WTC11 (cell line): ENCODE results near the gene CPT1A. TPM values are rescaled to one million over a fixed set of nuclear protein-coding genes. Genes with fewer than 3 reads are reported as not detected.

Source experiments
- ATAC-seq: fragments of 200-7000 bp; cut with Tn5 transposase; 2 replicates; pipeline ENCODE4 v1.10.0; 2021; ENCODE audit warnings: mild to moderate bottlenecking, moderate library complexity
- CTCF ChIA-PET: fragments of 300-600 bp; sonication (Branson Sonifier 250); formaldehyde crosslinking; loops from one replicate; lab custom pipeline; 2021; ENCODE audit warnings: antibody characterized with exemption; lab: Charles Lee
- POLR2A ChIA-PET: fragments of 350-600 bp; sonication (Branson Sonifier 250); formaldehyde crosslinking; loops from one replicate; lab custom pipeline; 2021; ENCODE audit warnings: antibody characterized with exemption; lab: Charles Lee
- DNase-seq: peaks from one replicate; pipeline ENCODE4 v3.0.0; 2021; ENCODE audit warnings: low spot score
- H3K27ac Mint-ChIP-seq: 2 replicates; pipeline ENCODE4 v1.8.0; 2021; ENCODE audit warnings: mixed read lengths
- H3K27me3 Mint-ChIP-seq: 2 replicates; pipeline ENCODE4 v1.8.0; 2021; ENCODE audit warnings: low read depth, mild to moderate bottlenecking, moderate library complexity, mixed read lengths
- H3K36me3 Mint-ChIP-seq: 2 replicates; pipeline ENCODE4 v1.8.0; 2021; ENCODE audit warnings: mixed read lengths
- H3K4me1 Mint-ChIP-seq: 2 replicates; pipeline ENCODE4 v1.8.0; 2022; ENCODE audit warnings: mixed read lengths
- H3K4me3 Mint-ChIP-seq: 2 replicates; pipeline ENCODE4 v1.8.0; 2021; ENCODE audit warnings: mild to moderate bottlenecking, moderate library complexity, mixed read lengths
- H3K9me3 Mint-ChIP-seq: 2 replicates; pipeline ENCODE4 v1.8.0; 2021; ENCODE audit warnings: mixed read lengths
- CREM ChIP-seq: sonication (generic); formaldehyde crosslinking; IDR thresholded peaks from 2 replicates; pipeline ENCODE4 v1.8.1; 2022; ENCODE audit warnings: mild to moderate bottlenecking, missing genetic modification reagents, moderate library complexity
- NFYB ChIP-seq: sonication (generic); formaldehyde crosslinking; conservative IDR thresholded peaks from 2 replicates; pipeline ENCODE4 v1.8.0; 2022; ENCODE audit warnings: low read depth, missing genetic modification reagents
- NR1H2 ChIP-seq: sonication (generic); formaldehyde crosslinking; IDR thresholded peaks from 2 replicates; pipeline ENCODE4 v1.9.0; 2021; ENCODE audit warnings: mild to moderate bottlenecking, moderate library complexity, missing genetic modification reagents
- OVOL2 ChIP-seq: fragments of 250-450 bp; sonication (Bioruptor Pico); IDR thresholded peaks from 2 replicates; pipeline ENCODE4 v1.9.0; 2021; ENCODE audit warnings: mild to moderate bottlenecking, borderline replicate concordance
- SOX15 ChIP-seq: fragments of 250-450 bp; sonication (Bioruptor Pico); IDR thresholded peaks from 2 replicates; pipeline ENCODE4 v1.9.0; 2021; ENCODE audit warnings: mild to moderate bottlenecking
- TCF7 ChIP-seq: sonication (generic); formaldehyde crosslinking; IDR thresholded peaks from 2 replicates; pipeline ENCODE4 v1.8.0; 2022; ENCODE audit warnings: mild to moderate bottlenecking, low read depth, missing genetic modification reagents, moderate library complexity
- TEAD4 ChIP-seq: sonication (generic); formaldehyde crosslinking; IDR thresholded peaks from 2 replicates; pipeline ENCODE4 v1.8.0; 2022; ENCODE audit warnings: mild to moderate bottlenecking, missing genetic modification reagents
- ZBTB21 ChIP-seq: sonication (generic); formaldehyde crosslinking; IDR thresholded peaks from 2 replicates; pipeline ENCODE4 v1.8.1; 2023; ENCODE audit warnings: mild to moderate bottlenecking, missing genetic modification reagents, borderline replicate concordance
- ZNF263 ChIP-seq: sonication (generic); formaldehyde crosslinking; IDR thresholded peaks from 2 replicates; pipeline ENCODE4 v1.8.1; 2022; ENCODE audit warnings: low read depth, mild to moderate bottlenecking, moderate library complexity, missing genetic modification reagents
- ZNF416 ChIP-seq: fragments of 250-450 bp; sonication (Bioruptor Pico); IDR thresholded peaks from 2 replicates; pipeline ENCODE4 v1.9.0; 2021; ENCODE audit warnings: mild to moderate bottlenecking, inconsistent platforms
- ZNF423 ChIP-seq: fragments of 250-450 bp; sonication (Bioruptor Pico); IDR thresholded peaks from 2 replicates; pipeline ENCODE4 v2.1.2; 2022; ENCODE audit warnings: mild to moderate bottlenecking, moderate library complexity
- total RNA-seq: library from RNA; stranded (reverse); gene quantifications from 3 replicates; pipeline ENCODE4 v1.2.3, GENCODE V29; 2021
- TF ChIP-seq, protein P1 (sequence below): sonication (generic); formaldehyde crosslinking; IDR thresholded peaks from 2 replicates; pipeline ENCODE4 v1.8.0; 2023; ENCODE audit warnings: mild to moderate bottlenecking, missing genetic modification reagents
- TF ChIP-seq, protein P2 (sequence below): fragments of 250-450 bp; sonication (Bioruptor Pico); conservative IDR thresholded peaks from 2 replicates; pipeline ENCODE4 v1.9.0; 2021; ENCODE audit warnings: mild to moderate bottlenecking
- TF ChIP-seq, protein P3 (sequence below): sonication (generic); formaldehyde crosslinking; IDR thresholded peaks from 2 replicates; pipeline ENCODE4 v1.8.1; 2022; ENCODE audit warnings: mild to moderate bottlenecking, missing genetic modification reagents, moderate library complexity, borderline replicate concordance
- TF ChIP-seq, protein P4 (sequence below): sonication (generic); formaldehyde crosslinking; IDR thresholded peaks from 2 replicates; pipeline ENCODE4 v1.8.0; 2022; ENCODE audit warnings: missing genetic modification reagents
- TF ChIP-seq, protein P5 (sequence below): sonication (generic); formaldehyde crosslinking; conservative IDR thresholded peaks from 2 replicates; pipeline ENCODE4 v1.8.1; 2023; ENCODE audit warnings: mild to moderate bottlenecking, low read depth, missing genetic modification reagents, moderate library complexity
- TF ChIP-seq, protein P6 (sequence below): sonication (generic); formaldehyde crosslinking; IDR thresholded peaks from 2 replicates; pipeline ENCODE4 v1.8.1; 2022; ENCODE audit warnings: low read depth, missing genetic modification reagents, borderline replicate concordance
- TF ChIP-seq, protein P7 (sequence below): fragments of 250-450 bp; sonication (Bioruptor Pico); IDR thresholded peaks from 2 replicates; pipeline ENCODE4 v1.9.0; 2021; ENCODE audit warnings: mild to moderate bottlenecking

The CPT1A gene
- total RNA-seq, 1 experiment from 2014 or later = 28.1 TPM

DNA sequence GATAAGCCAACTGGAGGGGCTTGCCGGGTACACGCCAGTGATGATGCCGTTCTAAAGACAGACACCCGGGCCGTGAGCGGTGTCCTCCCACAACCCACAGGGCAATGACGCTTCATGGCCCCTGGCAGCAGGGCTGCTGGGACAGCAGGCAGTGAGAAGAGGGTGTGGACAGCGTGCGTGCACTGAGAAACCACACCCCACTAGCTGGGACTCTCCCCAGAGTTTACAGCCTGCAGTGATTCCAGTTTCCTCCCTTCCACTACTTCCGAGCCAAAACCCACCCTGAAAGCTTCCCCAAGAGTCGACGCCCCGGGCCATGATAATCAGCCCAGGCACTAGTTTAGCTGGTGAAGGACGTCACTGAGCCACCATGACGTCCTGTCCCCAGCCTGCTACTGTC lies 29.2 kb downstream of the CPT1A start:
- DNase-seq (no peak), ATAC-seq (no peak)
- Mint-ChIP-seq H3K9me3 (no peaks in the 10 kb centered on the region), H3K27ac (no peak overlapping the region), H3K4me3 (no peak overlapping the region), H3K4me1 (peaks cover 3% of the 10 kb centered on the region; the same call in 1 of the 2 replicates), H3K27me3 (no peaks in the 10 kb centered on the region), H3K36me3 (peaks cover 7% of the 10 kb centered on the region; the same call in 1 of the 2 replicates)
- TF ChIP-seq ZBTB21 = no peak
- TF ChIP-seq, protein P1, sequence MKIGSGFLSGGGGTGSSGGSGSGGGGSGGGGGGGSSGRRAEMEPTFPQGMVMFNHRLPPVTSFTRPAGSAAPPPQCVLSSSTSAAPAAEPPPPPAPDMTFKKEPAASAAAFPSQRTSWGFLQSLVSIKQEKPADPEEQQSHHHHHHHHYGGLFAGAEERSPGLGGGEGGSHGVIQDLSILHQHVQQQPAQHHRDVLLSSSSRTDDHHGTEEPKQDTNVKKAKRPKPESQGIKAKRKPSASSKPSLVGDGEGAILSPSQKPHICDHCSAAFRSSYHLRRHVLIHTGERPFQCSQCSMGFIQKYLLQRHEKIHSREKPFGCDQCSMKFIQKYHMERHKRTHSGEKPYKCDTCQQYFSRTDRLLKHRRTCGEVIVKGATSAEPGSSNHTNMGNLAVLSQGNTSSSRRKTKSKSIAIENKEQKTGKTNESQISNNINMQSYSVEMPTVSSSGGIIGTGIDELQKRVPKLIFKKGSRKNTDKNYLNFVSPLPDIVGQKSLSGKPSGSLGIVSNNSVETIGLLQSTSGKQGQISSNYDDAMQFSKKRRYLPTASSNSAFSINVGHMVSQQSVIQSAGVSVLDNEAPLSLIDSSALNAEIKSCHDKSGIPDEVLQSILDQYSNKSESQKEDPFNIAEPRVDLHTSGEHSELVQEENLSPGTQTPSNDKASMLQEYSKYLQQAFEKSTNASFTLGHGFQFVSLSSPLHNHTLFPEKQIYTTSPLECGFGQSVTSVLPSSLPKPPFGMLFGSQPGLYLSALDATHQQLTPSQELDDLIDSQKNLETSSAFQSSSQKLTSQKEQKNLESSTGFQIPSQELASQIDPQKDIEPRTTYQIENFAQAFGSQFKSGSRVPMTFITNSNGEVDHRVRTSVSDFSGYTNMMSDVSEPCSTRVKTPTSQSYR (CRISPR knock-in tag) = no peak
- TF ChIP-seq, protein P2, sequence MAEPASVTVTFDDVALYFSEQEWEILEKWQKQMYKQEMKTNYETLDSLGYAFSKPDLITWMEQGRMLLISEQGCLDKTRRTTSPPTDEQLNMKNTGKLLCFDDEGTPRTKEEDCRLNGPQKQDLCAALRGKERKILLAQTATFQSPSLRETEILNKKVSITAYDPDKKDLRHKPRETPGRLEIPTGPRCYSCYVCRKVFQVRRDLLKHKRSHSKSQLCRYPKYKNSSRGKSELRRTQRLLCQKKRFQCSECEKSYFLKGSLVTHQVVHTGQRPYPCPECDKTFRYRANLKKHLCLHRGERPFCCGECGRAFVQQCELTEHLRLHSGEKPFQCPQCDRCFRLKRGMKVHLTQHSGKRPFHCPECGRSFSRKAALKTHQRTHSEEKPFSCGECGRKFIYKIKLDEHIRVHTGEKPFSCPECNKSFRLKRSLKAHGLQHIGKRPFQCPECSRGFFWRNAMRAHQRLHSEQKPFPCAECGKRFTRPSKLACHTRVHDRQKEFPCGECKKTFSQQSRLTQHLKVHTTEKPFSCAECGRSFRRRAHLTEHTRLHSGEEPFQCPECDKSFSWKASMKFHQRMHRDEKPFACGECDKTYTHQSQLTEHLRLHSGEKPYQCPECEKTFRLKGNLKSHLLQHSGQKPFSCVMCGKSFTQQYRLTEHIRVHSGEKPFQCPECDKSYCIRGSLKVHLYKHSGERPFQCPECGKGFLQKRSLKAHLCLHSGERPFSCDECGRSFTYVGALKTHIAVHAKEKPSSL (CRISPR knock-in tag) = no peak
- TF ChIP-seq, protein P3, sequence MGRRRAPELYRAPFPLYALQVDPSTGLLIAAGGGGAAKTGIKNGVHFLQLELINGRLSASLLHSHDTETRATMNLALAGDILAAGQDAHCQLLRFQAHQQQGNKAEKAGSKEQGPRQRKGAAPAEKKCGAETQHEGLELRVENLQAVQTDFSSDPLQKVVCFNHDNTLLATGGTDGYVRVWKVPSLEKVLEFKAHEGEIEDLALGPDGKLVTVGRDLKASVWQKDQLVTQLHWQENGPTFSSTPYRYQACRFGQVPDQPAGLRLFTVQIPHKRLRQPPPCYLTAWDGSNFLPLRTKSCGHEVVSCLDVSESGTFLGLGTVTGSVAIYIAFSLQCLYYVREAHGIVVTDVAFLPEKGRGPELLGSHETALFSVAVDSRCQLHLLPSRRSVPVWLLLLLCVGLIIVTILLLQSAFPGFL (CRISPR knock-in tag) = no peak
- TF ChIP-seq TCF7 (CRISPR knock-in tag) = no peak
- TF ChIP-seq NFYB = no peak
- TF ChIP-seq SOX15 (CRISPR knock-in tag) = no peak
- TF ChIP-seq, protein P4, sequence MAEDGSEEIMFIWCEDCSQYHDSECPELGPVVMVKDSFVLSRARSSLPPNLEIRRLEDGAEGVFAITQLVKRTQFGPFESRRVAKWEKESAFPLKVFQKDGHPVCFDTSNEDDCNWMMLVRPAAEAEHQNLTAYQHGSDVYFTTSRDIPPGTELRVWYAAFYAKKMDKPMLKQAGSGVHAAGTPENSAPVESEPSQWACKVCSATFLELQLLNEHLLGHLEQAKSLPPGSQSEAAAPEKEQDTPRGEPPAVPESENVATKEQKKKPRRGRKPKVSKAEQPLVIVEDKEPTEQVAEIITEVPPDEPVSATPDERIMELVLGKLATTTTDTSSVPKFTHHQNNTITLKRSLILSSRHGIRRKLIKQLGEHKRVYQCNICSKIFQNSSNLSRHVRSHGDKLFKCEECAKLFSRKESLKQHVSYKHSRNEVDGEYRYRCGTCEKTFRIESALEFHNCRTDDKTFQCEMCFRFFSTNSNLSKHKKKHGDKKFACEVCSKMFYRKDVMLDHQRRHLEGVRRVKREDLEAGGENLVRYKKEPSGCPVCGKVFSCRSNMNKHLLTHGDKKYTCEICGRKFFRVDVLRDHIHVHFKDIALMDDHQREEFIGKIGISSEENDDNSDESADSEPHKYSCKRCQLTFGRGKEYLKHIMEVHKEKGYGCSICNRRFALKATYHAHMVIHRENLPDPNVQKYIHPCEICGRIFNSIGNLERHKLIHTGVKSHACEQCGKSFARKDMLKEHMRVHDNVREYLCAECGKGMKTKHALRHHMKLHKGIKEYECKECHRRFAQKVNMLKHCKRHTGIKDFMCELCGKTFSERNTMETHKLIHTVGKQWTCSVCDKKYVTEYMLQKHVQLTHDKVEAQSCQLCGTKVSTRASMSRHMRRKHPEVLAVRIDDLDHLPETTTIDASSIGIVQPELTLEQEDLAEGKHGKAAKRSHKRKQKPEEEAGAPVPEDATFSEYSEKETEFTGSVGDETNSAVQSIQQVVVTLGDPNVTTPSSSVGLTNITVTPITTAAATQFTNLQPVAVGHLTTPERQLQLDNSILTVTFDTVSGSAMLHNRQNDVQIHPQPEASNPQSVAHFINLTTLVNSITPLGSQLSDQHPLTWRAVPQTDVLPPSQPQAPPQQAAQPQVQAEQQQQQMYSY (CRISPR knock-in tag) = no peak
- ChIA-PET POLR2A (no interaction called here), CTCF (interaction anchor here (1.1 kb wide), 1 partner anchor 14 kb away, joined by 4 read pairs; no protein-coding TSS in a partner anchor)

DNA sequence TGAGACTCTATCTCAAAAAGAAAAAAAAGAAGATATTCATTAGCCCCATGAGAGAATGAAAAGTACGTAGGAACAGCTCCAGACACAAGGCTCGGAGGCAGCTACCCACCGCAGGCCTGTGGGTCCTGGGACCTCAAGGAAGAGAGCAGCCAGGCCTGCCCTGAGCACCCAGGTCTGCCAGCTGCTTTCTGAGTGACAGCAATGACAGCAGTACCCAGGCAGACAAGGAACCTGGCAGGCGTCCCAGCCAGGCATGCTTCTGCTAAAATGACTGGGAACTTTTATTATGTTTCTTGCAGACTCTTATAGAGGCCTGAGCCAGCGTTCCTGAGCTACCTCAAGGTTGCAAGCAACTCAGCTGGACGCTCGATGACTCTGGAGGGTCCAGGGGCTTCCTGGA lies 31.6 kb downstream of the CPT1A start:
- Mint-ChIP-seq H3K27ac (no peak overlapping the region), H3K4me3 (no peak overlapping the region), H3K9me3 (no peaks in the 10 kb centered on the region), H3K4me1 (no peaks in the 10 kb centered on the region), H3K36me3 (peaks cover 6% of the 10 kb centered on the region; the same call in 1 of the 2 replicates), H3K27me3 (no peaks in the 10 kb centered on the region)
- ChIA-PET CTCF (interaction anchor here (1.4 to 2.3 kb wide), 2 partner anchors 11 to 226 kb away, joined by 3 to 14 read pairs; no protein-coding TSS in a partner anchor), POLR2A (no interaction called here)
- DNase-seq (no peak), ATAC-seq (no peak)
- no peak for TF ChIP-seq ZNF263 (CRISPR knock-in tag)
- no peak for TF ChIP-seq CREM (CRISPR knock-in tag)
- TF ChIP-seq, protein P5, sequence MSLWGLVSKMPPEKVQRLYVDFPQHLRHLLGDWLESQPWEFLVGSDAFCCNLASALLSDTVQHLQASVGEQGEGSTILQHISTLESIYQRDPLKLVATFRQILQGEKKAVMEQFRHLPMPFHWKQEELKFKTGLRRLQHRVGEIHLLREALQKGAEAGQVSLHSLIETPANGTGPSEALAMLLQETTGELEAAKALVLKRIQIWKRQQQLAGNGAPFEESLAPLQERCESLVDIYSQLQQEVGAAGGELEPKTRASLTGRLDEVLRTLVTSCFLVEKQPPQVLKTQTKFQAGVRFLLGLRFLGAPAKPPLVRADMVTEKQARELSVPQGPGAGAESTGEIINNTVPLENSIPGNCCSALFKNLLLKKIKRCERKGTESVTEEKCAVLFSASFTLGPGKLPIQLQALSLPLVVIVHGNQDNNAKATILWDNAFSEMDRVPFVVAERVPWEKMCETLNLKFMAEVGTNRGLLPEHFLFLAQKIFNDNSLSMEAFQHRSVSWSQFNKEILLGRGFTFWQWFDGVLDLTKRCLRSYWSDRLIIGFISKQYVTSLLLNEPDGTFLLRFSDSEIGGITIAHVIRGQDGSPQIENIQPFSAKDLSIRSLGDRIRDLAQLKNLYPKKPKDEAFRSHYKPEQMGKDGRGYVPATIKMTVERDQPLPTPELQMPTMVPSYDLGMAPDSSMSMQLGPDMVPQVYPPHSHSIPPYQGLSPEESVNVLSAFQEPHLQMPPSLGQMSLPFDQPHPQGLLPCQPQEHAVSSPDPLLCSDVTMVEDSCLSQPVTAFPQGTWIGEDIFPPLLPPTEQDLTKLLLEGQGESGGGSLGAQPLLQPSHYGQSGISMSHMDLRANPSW (CRISPR knock-in tag) = no peak
- no peak for TF ChIP-seq TCF7 (CRISPR knock-in tag)
- no peak for TF ChIP-seq ZNF423
- TF ChIP-seq ZNF416 = no peak
- TF ChIP-seq NR1H2 = no peak
- TF ChIP-seq, protein P6, sequence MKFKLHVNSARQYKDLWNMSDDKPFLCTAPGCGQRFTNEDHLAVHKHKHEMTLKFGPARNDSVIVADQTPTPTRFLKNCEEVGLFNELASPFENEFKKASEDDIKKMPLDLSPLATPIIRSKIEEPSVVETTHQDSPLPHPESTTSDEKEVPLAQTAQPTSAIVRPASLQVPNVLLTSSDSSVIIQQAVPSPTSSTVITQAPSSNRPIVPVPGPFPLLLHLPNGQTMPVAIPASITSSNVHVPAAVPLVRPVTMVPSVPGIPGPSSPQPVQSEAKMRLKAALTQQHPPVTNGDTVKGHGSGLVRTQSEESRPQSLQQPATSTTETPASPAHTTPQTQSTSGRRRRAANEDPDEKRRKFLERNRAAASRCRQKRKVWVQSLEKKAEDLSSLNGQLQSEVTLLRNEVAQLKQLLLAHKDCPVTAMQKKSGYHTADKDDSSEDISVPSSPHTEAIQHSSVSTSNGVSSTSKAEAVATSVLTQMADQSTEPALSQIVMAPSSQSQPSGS (CRISPR knock-in tag) = no peak
- no peak for TF ChIP-seq OVOL2
- TF ChIP-seq, protein P7, sequence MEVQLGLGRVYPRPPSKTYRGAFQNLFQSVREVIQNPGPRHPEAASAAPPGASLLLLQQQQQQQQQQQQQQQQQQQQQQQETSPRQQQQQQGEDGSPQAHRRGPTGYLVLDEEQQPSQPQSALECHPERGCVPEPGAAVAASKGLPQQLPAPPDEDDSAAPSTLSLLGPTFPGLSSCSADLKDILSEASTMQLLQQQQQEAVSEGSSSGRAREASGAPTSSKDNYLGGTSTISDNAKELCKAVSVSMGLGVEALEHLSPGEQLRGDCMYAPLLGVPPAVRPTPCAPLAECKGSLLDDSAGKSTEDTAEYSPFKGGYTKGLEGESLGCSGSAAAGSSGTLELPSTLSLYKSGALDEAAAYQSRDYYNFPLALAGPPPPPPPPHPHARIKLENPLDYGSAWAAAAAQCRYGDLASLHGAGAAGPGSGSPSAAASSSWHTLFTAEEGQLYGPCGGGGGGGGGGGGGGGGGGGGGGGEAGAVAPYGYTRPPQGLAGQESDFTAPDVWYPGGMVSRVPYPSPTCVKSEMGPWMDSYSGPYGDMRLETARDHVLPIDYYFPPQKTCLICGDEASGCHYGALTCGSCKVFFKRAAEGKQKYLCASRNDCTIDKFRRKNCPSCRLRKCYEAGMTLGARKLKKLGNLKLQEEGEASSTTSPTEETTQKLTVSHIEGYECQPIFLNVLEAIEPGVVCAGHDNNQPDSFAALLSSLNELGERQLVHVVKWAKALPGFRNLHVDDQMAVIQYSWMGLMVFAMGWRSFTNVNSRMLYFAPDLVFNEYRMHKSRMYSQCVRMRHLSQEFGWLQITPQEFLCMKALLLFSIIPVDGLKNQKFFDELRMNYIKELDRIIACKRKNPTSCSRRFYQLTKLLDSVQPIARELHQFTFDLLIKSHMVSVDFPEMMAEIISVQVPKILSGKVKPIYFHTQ (CRISPR knock-in tag) = no peak
- no peak for TF ChIP-seq TEAD4
